GM19240 (cell line): ENCODE measurements around the gene ZBTB8OS.
"Not testable (repeated sequence)": the region's sequence is repeated elsewhere in the genome, so short reads cannot be mapped to it uniquely, and the experiment has no call there.

Source experiments
- DNase-seq: peaks from one replicate; pipeline ENCODE4 v3.0.0; 2011; ENCODE audit warnings: low spot score; ENCODE audit not compliant: insufficient read length

The ZBTB8OS gene

GRCh38 chr1:32650248-32650751 lies at the start of gene ZBTB8OS:
TSS of gene ZBTB8OS (minus strand) at chr1:32650550. CDS start at chr1:32650529, 21 bp downstream.
- DNase-seq = peak; percentile 75

DNA sequence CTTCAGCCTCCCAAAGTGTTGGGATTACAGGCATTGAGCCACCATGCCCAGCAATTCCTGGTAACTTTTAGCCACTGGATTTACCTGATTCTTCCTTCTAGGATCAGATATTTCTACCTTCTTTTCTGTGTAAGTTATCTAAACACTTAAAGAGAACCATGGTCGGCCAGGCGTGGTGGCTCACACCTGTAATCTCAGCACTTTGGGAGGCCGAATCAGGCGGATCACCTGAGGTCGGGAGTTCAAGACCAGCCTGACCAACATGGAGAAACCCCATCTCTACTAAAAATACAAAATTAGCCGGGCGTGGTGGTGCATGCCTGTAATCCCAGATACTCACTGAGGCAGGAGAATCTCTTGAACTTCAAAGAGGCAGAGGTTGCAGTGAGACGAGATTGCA lies 46.6 kb upstream of the ZBTB8OS start:
- not testable (repeated sequence) for DNase-seq

DNA sequence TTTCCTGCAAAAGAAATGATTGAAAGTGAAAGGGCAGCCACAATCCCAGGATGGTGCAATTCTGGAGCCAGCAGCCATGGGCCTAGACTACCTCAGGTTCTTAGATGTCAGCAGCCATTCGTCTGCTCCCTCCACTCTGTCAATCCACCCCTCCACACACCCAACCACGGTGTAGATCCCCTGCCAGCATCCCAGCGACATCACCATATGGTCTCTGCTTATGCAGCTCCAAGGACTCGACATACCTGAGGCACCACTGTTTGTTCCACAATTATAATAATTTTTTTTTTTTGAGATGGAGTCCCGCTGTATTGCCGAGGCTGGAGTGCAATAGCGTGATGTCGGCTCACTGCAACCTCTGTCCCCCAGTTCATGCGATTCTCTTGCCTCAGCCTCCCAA lies 45.7 kb upstream of the ZBTB8OS start:
- DNase-seq = no peak

GRCh38 chr1:32695098-32695904 lies 45.0 kb upstream of the ZBTB8OS start:
- no peak for DNase-seq

DNA sequence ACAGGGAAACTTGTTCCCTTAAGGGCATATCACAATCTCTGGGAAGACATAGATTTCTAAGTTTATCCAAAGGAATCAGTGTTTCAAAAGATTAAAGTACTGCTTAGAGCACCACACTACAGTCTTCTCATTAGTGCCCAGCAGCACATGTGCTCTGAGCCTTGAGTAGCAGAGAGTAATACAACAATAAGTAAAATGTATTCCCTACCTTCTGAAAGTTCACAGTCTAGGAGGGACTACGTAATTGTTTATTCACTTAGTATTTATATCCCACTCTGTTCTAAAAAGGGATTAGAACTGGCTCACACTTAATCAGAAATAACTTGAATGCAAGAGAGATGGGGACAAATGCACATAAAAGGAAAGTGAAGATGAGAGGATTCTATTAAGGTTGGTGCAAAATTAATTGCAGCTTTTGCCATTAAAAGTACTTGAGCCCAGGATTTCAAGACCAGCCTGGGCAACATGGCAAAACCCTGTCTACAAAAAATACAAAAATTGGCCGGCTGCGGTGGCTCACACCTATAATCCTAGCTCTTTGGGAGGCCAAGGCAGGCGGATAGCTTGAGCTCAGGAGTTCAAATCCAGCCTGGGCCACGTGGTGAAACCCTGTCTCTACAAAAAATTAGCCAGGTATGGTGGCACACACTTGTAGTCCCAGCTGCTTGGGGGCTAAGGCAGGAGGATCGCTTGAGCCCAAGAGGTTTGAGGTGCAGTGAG lies 43.3 kb upstream of the ZBTB8OS start:
- DNase-seq = no peak

DNA sequence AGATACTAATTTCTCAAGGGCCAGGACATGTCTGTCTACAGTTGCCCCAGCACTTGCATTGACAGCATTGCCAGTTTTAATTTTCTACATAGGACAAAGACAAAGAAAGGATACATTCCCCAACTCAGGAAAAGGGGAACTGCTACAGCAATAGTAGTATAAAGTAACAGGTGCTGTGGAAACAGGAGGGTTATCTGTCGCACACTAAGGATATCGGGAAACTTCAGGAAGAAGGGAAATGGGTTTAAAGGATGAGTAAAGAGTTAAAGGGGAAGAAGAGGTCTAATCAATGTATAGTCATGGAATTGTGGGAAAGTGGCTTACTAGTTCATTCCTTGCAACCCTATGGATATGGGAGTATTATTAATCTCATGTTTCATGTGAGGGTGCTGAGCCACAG lies 36.0 kb upstream of the ZBTB8OS start:
- no peak for DNase-seq

DNA sequence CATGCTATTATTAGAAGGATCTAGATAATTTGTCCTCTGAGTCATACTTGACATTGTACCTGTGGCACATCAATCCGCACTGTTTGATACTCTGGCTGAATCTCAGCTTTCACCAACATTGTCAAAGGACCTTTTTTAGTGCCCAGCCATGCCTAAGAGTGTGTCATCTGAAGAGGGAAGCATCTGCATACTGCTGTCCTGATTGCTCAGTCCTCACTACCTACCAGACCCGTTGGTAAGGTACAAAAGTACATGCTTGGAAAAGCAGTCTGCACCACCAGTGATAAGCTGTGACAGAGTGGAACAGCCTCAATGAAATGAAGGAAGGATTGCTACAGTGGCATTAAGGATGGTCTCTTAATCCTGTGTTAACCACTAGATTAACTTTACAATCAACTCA lies 35.1 kb upstream of the ZBTB8OS start:
- DNase-seq = no peak

DNA sequence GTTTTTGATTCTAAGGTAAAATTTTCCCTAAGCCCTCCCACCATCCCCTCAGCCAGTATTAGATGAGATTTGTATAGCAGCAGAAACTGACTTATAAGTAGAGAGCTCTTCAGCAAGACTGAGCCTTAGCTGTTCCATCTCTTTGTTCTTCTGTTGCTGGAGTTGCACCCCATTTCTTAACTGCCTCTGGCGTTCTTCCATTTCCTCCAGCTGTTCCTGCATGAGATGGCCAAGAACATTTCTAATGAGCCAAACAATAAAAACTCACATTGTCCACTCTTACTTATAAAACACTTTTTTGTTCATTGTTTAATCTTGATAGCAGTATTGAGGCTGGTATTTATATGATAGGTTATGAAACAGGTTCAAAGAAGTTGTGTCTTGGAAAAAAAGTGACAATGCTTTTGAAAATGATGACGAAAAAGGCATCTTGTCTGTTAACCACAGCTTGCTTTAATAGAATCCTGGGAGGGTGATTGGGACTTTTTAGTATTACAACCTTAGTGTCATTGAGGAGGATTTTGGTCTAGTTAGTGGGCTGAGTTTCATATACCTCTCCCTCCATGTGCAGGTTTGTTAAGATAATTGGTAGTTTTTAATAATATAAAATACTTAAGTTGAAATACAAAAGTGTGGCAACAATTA lies 33.9 kb upstream of the ZBTB8OS start:
- no peak for DNase-seq

- DNase-seq = no peak
Observed at GRCh38 chr1:32683397-32683796, 33.0 kb upstream of the ZBTB8OS start.

DNA sequence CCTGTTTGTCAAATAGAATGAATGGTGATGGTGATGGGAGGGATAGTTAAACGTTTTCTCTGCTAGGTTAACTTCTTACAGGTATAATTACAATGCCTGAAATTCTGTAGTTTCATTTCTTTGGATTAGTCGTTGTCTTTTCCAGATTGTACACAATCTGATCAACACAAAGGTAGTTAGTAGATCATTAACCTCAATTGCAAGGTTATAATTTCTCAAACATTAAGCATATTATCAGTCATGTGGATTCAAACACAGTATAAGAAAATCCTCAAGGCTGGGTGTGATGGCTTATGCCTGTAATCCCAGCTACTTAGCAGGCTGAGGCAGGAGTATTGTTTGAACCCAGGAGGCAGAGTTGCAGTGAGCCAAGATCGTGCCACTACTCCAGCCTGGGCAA lies 31.6 kb upstream of the ZBTB8OS start:
- no peak for DNase-seq

- no peak for DNase-seq
Observed at GRCh38 chr1:32681509-32681908, 31.2 kb upstream of the ZBTB8OS start.

DNA sequence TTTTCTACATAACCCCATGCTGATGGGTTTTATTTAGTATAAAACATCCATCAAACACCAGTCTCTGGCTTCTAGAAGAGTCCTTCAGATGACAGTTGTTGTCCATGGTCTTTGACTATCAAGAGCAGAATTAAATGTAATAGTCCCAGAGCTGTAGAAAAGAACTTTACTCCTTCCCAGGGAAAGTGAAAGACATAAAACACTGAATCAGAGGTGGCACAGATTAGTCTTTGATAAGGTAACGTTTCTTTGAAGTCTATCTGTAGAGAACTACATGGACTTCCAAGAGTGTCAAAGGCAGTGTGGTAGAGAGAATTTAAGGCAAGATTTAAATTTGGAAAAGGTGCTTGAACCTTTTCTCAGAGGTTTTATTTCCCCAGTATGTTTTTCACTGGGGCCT lies 30.3 kb upstream of the ZBTB8OS start:
- no peak for DNase-seq

GRCh38 chr1:32679993-32680392 lies 29.6 kb upstream of the ZBTB8OS start:
- not testable (repeated sequence) for DNase-seq

DNA sequence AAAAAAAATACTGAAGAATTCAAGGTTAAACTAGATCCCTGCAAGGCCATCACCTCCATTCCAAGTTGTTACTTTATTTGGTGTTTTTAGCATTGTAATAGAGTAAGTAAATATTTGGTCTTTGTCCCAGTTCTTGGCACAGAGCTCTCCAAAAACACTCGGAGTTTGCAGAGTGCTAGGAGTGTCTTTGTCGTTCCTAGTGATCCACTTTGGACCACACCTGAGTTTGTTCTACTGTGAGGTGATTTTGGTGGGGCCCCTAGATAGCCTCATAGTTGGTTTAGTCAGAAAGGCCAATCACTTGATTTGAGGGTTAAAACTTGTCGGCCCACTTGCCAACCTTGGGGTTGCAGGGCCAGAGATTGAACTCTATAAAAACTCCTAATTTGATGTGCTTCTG lies 26.6 kb upstream of the ZBTB8OS start:
- no peak for DNase-seq

- not testable (repeated sequence) for DNase-seq
Observed at GRCh38 chr1:32668716-32669115, 18.4 kb upstream of the ZBTB8OS start.

DNA sequence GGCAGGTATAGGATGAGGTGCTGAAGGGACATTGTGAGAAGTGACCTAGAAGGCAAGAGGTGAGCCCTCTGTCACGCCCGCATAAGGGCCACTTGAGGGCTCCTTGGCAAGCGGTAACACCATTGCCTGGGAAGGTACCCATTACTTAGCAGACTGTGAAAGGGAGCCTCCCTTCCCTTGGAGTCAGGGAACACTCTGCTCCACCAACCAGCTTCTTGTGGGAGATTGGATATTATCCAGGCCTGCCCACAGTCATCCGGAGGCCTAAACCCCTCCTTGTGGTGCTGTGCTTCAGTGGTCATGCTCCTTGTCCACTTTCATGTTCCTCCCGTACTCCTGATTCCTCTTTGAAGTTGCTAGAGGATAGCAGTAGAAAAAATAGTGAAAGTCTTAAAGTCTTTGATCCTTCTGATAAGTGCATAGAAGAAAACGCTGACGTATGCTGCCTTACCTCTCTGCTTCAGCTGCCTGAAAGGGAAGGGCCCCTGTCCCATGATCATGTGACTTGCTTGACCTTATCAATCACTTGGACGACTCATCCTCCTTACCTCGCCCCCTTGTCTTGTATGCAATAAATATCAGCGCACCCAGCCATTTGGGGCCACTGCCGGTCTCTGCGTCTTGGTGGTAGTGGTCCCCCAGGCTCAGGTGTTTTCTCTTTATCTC lies 16.7 kb upstream of the ZBTB8OS start:
- DNase-seq = no peak

GRCh38 chr1:32665915-32666314 lies 15.6 kb upstream of the ZBTB8OS start:
- DNase-seq = no peak

DNA sequence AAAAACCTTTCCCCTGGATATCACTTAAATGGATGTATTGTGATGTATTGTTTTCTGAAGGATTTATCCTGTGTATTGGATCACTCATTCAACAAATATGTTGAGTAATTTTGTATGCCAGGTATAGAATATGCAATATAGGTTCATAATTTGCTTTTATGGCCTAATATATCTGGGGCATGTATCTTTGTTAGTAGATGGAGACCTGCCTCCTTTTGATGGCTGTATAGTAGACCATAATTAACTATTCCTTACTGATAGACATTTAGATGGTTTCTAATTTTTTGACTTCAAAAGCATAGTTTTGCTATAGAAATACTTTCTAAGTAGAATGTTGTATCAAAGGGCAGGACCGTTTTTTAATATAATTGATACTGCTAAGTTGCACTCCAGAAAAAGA lies 9.2 kb upstream of the ZBTB8OS start:
- no peak for DNase-seq

DNA sequence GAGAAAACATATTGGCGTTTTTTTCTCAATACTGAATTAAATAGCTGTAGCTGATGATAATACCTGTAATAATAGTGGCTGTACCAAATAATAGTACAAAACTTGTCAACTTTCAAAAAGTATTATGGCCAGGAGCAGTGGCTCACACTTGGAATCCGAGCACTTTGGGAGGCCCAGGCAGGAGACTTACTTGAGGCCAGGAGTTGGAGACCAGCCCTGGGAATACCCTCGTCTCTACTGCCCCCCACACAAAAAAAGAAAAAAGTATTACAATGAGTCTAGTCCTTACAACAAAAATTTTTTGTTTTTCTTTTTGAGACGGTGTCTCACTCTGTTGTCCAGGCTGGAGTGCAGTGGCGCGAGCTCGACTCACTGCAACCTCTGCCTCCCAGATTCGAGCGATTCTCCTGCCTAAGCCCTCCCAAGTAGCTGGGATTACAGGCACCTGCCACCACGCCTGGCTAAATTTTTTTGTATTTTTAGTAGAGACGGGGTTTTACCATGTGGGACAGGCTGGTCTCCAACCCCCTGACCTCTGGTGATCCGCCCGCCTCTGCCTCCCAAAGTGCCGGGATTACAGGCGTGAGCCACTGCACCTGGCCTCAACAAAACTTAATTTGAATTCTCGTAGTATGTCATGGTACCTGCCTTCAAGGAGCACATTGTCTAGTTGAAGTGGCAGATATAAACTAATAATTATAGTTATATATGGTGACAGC lies 2.1 kb upstream of the ZBTB8OS start:
- no peak for DNase-seq

DNA sequence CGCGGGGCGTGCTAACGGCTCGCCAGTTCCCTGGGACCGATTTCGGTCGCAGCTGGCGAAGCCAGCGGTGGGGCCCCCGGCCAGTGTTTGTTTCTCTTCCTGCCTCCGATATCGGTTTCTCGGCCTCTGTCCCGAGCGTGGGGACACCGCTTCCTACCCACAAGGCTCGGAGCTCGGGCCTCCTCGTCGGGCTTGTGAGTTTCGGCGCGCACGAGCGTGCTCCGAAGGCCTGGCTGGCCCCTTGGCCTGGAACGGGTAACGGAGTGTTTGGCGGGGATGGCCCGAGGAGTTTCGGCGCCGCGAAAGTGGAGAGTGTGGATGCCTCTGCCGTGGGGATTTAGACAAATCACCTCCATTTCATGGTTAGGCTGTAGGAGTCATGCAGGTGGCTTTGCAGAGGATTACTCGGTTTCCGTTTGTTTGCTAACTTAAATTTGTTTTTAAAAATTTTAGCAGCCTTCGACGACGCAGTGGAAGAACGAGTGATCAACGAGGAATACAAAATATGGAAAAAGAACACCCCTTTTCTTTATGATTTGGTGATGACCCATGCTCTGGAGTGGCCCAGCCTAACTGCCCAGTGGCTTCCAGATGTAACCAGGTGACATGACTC lies 1.2 kb upstream of the ZBTB8OS start:
- peak; percentile 8 for DNase-seq
